Suprapubic skin (tissue), 4 donors: ENCODE measurements around the gene GRID2.

ENCODE experiments used
- POLR2A ChIP-seq, 2 donors: fragments of 450-650 bp; IDR thresholded peaks; one replicate each; pipeline ENCODE4 v1.6.1; 2017; ENCODE audit warnings: antibody characterized with exemption in 2 of 2, mild to moderate bottlenecking in 2 of 2, moderate library complexity in 2 of 2
- POLR2AphosphoS5 ChIP-seq, 3 donors: sonication (generic); formaldehyde crosslinking; IDR thresholded peaks; one replicate each; pipeline ENCODE4 v1.6.1; 2017; ENCODE audit warnings: antibody characterized with exemption in 3 of 3
- TF ChIP-seq, protein P1 (sequence below), 2 donors: fragments of 200-600 bp in 1 of 2; fragments of 450-650 bp in 1 of 2; sonication (generic) in 1 of 2; IDR thresholded peaks; one replicate each; pipeline ENCODE4 v1.5.1; 2016 to 2019; ENCODE audit warnings: antibody characterized with exemption in 2 of 2, mild to moderate bottlenecking in 1 of 2, moderate library complexity in 1 of 2

DNA sequence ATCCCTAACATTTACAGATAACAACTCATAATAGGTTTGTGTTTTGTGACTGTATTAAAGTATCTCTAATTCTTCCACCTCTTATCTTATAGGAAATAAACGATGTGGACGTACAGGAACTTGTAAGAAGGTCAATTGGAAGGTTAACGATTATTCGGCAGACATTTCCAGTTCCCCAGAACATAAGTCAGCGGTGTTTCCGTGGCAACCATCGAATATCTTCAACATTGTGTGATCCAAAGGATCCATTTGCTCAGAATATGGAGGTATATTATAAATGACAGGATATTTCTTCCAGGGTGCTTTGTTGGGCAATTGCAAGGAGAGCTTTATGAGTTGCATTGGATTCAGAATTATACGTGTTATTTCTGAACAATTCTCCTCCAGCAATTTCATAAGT is 912.9 kb downstream of the GRID2 start:
- TF ChIP-seq POLR2A (IDR thresholded peaks at IDR 0.05), result no peak
- TF ChIP-seq, protein P1, sequence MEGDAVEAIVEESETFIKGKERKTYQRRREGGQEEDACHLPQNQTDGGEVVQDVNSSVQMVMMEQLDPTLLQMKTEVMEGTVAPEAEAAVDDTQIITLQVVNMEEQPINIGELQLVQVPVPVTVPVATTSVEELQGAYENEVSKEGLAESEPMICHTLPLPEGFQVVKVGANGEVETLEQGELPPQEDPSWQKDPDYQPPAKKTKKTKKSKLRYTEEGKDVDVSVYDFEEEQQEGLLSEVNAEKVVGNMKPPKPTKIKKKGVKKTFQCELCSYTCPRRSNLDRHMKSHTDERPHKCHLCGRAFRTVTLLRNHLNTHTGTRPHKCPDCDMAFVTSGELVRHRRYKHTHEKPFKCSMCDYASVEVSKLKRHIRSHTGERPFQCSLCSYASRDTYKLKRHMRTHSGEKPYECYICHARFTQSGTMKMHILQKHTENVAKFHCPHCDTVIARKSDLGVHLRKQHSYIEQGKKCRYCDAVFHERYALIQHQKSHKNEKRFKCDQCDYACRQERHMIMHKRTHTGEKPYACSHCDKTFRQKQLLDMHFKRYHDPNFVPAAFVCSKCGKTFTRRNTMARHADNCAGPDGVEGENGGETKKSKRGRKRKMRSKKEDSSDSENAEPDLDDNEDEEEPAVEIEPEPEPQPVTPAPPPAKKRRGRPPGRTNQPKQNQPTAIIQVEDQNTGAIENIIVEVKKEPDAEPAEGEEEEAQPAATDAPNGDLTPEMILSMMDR (IDR thresholded peaks at IDR 0.05), result no peak
- no peak for TF ChIP-seq POLR2AphosphoS5 (IDR thresholded peaks at IDR 0.05)
